Measurements from ENCODE around the gene PTF1A.

PTF1A gene

DNA sequence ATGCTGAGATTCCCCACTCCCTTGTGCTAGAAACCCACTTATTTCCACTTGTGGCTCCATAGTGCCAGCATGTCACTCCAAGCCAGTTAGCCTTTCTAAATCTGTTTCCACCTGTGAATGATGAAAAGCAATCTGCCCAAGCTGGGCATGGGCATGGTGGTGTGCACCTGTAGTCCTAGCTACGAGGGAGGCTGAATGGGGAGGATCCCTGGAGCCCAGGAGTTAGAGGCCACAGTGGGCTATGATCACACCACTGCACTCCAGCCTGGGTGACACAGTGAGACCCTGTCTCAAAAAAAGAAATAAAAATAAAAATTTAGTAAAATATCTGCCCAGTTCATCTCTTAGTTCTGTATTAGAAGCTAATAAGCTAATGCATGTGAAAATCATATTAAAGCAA, 5.0 kb upstream of the PTF1A start:
- DNase-seq: no peak

DNA sequence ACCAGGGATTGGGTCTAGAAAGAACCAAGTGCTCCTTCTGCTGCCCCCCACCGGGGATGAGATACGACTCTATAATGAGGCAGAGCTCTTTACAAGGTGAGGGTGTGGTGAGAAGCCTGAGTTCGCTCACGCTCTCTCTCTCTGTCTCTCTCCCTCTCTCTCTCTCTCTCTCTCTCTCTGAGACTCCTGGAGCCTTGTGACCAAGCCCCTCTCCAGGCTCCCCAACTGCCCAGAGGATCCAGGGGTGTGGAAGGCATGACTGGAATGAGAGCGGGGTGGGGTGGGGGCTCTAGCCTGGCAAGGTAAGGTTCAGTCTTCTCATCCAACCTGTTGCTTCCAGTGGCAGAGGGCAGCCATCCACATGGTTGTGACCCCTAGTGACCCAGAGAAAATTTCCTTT, 3.1 kb upstream of the PTF1A start:
- no peak for DNase-seq

- DNase-seq: no peak
These were observed 994 bp upstream of the PTF1A start for GRCh38 chr10:23190872-23191763.

- no peak for DNase-seq
These were observed 761 bp downstream of the PTF1A start for GRCh38 chr10:23192712-23193434.

GRCh38 chr10:23193435-23194074, 1.4 kb downstream of the PTF1A start:
- no peak for DNase-seq

DNA sequence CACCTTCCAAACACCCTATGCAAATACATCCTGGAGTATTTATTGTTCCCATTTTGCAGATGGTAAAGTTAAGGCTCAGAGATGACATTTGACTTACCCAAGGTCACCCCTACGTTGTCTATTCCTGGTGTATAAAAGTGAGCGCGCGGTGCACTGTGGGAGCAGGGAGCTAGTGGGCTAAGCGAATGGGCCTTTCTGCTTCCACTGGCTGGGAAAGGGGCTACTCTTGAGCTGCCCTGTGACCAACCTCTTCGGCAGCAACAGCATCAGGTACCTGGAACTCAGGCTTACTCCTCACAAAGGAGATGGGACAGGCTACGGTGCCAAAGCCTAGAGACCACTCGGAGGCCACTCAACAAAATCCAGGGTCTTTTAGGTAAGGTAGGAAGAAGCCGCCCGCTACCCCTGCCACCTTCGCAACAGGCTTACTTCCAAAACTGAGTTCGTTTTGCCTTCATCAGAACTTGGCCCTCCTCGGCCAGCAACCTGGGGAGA, 2.4 kb downstream of the PTF1A start:
- DNase-seq: no peak

DNA sequence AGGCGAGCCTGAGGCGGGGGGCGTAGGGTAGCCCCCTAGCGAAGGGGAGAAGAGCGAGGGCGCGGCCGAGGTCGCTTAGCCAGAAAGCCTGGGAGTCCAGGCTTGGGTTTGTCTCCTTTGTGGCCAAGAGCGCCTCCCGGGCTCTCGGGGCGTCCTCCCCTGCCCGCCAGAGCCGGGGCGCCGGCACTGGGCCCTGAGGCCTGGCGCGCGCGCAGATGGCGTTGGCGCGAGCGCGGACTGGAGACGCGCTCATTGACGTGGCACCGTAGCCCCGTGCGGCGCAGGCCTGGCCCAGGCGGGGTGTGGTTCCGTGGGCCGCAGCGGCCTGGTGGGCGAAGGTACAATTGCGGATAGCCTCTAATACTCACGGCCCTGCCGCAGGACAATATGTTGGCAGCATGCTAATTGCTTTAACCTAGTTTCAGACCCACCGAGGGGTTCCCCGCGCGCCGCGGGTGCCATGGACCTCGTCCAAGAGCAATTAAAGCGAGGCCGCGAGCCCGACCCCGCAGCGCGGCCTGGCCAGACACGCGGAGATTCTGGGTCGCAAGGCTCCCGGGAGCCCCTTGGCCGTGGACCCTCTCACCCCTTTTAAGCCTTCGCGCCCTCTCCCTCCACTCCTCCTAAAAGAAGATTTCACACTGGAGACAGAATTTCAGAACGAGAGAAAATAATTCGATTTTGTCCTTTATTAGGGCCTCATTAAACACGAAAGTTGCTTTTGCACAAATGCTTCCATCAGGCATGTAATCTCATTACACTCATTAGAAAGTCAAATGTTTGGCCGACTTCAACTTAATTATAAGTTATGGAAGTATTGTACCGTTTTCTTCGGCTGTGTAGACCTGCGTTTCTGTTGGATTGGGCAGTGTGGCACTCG, 3.1 kb downstream of the PTF1A start:
- DNase-seq: no peak

DNA sequence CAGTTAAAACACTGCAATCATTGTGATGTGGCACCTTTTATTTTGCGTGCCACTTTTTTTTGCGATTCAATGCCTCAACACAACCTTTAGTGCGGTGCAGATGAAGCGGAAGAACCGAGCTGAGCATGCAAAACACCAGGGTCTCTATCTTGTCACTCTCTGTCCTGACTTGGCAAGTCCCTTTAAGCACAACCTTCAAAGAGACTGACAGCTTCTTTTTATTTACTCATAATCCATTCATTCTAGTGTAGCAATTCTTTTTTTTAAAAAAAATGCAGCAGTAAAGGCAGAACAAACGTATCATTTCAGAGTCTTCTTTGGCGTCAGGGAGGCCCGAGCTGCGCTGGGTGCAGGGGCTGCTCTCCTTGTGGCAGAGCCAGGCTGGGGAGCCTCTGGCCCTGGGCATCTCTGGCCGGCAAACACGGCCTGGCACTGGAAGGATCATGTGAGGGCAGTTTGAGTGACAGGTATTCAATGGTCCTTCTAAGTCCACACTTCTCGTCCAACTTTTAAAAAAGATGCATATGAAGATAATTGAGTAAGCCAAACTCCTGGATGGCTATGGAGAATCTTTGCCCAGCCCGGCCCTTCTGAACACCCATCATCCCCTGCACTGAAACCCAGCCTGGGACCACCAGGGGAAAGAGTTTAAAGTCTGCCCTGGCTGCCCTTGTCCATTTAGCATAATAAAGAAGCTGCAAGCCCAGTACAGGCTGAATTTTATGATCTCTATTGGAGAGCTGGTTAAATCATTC, 3.9 kb downstream of the PTF1A start:
- no peak for DNase-seq

- no peak for DNase-seq
These were observed 4.8 kb downstream of the PTF1A start for GRCh38 chr10:23196915-23197314.

DNA sequence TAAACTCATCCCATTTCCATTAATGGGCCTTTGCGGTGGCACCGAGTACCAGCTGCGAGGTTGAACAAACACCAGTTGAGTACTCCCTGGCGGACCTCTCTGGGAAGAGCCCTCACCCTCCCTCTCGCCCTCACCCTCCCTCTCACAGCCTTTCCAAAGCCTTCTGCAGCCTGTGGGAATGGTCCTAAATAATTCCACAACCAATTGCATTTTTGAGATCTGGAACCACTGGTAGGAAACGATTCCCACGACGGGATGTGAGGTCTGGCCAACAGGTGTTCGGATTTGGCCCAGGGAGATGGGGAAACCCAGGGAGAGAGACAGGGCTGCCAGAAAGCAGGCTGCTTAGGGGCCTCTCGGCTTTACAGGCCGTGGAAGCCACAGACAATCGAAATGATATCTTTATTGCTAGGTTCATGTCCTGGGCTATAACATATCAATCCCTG, 5.3 kb downstream of the PTF1A start:
- peak; percentile 82 for DNase-seq

- peak; percentile 59 for DNase-seq
These were observed 6.5 kb downstream of the PTF1A start for GRCh38 chr10:23198610-23198939.

GRCh38 chr10:23198940-23199767, 7.0 kb downstream of the PTF1A start:
- DNase-seq: no peak

GRCh38 chr10:23199768-23200511, 7.8 kb downstream of the PTF1A start:
- no peak for DNase-seq

GRCh38 chr10:23200586-23200985, 8.5 kb downstream of the PTF1A start:
- no peak for DNase-seq

DNA sequence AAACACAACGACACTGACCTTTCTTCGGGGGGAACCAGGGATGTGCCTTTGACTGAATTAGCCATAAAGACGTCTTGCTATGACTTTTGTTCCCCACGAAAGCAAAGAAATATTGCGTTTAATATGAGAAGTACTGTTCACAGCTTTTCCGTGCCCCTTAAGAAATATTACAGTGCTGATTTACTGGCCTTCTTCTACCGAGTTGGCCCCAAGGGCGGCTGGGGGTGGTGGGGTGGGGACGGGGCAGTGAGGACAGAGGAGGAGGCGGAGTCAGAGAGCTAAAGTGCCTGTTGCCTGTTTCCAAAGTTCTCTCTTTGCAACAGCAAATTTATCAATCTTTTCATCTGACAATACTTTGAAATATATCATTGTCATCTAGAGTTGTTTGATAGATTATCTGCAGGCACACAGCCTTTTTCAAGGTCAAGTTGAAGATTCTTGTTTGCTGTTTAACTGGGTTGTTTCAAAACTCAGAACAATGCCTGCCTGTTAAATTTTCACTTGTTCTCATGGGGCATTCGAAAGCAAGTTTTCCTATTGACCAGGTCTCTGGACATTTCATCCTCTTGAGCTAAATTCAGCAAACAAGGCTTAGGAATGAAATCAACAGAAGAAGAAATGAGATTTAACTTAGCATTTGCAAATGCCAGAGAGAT, 9.0 kb downstream of the PTF1A start:
- DNase-seq: no peak

DNA sequence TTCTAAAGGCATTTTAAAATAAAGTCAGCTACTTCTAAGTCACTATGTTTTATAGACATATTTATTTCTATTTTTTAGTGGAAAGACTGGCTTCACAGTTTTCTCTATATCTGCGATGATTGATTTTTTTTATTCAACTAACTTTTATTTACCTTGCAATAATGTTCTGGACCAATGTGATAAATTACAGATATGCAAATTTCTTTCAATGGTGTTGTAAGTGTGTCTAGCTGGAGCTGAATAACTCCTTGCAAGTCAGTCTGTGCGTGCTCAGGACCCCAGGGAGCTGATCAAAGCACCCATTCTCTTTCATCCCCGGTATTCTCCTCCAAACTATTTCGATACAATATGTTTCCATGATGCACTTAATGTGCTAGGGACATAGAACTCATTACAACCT, 9.7 kb downstream of the PTF1A start:
- no peak for DNase-seq

DNA sequence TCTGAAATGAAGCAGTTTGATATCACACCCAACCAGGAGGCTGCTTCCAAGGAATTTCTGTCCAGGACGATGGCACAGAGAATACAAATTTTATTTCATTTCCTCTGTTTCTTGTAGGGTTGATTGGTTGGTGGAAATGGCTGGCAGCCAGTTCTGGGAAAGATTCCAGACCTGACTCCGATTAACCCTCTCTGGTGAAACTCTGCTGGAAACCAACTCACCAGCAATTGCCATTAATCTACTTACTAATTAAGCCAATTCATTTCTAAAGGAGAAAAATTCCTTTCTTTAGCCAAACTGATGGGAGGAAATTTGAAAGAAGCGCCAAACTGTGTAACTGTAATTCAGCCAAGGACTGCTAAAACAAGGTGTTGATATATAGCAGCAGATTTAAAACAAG, 10.7 kb downstream of the PTF1A start:
- DNase-seq: peak; percentile 44

DNA sequence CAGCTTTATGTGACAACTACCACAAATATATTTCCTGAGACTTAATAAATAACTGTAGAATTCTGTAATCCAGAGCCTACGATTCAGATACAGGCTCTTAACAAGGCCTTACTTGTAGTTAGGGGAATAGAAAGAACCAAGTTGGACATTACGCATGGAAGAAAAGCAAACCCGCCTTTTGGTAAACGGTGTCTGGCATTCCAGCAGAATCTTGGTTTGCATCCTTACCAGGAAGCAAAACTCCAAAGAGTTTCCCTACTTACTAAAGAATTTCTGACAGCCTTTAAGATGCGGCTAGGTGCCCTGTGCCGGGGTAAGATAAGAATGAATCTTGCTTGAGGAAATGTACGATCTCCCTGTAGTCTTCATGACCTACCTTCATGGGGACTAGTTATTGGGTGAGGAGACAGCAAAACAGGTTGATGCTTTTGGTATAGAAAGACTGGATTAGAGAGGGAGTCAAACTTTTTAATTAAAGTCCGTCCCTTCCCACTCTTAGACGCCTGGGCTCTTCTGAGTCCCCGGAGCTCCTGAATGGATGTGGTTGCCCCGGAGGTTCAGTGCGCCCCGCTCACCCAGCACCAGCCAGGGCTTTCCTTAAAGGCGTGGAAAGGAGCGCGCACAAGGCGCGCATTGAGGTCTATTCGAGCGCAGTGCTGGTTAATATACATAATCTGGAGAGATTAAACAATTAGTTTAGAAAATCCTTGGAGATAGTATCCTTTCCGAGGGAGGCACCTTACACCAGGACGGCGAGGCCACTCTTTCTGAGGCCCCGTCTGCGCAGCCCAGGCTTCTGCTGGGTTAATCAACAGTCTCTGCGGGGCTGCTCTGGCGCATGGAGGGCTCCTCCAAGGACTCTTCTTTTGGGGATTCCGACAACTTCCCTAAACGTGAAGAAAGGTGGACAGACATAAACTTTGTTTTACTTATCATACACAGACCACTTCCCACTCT, 11.5 kb downstream of the PTF1A start:
- no peak for DNase-seq
